HG03432 (cell line): ENCODE data around the gene RHOF.
"Not testable (repeated sequence)": the region's sequence is repeated elsewhere in the genome, so short reads cannot be mapped to it uniquely, and the experiment has no call there.

Experiments used
- ATAC-seq: cut with Tn5 transposase; IDR thresholded peaks from one replicate; pipeline ENCODE4 v1.9.1; 2021; ENCODE audit warnings: mild to moderate bottlenecking, moderate library complexity; ENCODE audit not compliant: unreplicated experiment

Gene RHOF

DNA sequence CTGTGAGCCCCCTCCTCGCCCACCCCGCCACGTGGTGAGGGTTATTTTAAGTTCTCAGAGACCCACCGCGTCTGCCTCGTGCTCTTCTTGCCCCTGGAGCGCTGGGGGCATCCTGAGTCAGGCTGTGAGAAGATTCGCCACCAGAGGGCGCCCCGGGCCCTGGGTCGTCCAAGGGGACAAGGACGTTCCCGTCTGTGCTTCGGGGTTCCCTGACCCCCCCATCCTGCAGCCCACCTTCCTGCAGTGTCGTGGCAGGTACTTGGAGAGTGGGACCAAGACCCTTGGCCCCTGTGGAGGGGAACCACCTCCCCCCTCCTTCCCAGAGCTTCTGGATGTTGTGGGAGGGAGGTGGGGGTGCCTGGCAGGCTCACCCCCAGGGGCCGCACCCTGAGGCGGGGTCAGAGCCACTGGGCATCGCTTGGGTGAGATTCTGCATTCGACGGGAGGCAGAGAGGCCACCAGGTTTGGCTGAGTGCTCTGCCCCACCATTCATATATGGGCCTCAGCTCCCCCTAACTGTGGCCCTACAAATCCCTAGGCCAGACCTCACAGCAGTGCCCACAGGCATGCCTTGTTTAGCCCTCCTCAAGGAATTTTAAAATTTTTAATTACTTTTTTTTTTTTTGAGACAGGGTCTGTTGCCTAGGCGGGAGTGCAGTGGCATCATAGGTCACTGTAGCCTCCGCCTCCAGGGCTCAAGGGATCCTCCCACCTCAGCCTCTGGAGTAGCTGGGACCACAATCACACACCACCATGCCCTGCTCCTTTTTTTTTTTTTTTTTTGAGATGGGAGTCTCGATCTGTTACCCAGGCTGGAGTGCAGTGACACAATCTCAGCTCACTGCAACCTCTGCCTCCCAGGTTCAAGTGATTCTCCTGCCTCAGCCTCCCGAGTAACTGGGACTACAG is 17.0 kb downstream of the RHOF start:
- ATAC-seq = no peak

DNA sequence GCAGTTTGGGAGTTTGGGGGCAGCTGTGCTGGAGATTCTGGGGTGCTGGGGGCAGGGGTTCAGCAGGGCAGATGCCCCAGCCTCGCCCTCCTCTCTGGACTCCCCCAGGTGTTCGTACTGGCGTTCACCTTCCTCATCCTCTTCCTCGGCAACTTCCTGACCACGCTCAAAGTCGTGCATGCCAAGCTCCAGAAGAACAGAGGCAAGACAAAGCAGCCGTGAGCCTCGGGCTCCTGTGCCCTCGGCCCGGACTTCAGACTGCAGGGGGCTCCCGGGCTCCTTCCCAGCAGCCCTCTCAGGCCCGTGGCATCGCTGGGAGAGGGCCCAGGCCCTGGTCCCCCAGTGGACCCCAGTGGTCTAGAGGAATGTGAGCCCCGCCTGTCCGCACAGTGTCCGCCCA is 18.0 kb downstream of the RHOF start:
- ATAC-seq = no peak

DNA sequence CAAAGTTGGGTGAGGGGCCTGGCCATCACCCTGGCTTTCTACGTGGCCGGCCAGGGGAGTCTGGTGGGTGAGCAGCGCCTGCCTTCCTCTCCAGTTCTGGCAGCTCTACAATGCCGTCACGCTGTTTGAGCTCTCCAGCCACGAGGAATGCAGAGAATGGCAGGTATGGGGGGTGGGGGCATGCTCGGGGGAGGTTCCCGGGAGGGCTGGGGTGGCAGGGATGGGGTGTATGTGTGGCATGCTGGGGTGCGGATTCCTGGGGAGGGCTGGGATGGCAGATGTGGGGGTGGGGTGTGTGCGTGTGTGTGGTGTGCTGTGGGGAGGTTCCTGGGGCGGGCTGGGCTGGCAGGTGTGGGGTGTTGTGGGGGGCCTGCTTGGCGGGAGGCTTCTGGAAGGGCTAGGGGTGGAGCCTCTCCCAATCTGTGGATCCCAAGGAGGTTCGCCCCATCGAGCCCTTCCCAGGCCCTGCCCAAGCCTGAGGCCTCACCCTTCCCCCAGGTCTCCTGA is 18.5 kb downstream of the RHOF start:
- no peak for ATAC-seq

DNA sequence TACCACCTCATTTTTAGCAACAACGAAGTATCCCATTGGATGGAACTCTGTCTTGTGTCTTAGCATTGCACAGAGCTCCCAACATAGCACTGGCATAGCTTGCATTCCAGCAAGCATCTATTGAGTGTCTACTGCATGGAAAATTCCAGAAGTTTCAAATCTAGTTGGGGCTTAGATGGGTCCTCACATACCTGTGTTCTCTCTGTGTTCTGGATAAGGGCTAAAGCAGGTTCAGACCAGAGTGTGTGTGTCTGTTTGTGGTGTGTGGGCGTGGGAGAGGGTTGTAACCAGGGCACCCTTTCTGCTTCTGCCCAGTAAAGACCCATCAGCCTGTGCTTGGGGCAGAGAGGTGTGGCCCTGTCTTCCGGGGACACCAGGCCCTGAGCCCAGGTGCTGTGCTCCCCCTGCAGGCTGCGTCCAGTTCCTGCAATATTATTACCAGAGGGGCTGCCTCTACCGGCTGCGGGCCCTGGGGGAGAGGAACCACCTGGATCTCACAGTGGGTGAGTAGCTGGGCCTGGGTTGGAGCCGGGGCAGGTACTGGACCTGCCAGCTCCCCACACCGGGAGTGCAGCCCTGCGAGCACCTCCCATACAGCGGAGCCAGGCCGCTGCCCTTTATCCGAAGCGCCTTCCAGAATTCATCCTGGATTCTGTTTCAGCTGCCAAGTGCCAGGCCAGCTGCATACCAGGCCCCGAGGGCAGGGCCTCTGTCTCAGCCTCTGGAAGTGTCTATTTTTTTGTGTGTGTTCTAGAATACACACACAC is 20.3 kb downstream of the RHOF start:
- ATAC-seq = peak; percentile 86

GRCh38 chr12:121770813-121771625 is 22.5 kb downstream of the RHOF start:
- ATAC-seq = no peak

GRCh38 chr12:121770388-121770787 is 23.1 kb downstream of the RHOF start:
- no peak for ATAC-seq

DNA sequence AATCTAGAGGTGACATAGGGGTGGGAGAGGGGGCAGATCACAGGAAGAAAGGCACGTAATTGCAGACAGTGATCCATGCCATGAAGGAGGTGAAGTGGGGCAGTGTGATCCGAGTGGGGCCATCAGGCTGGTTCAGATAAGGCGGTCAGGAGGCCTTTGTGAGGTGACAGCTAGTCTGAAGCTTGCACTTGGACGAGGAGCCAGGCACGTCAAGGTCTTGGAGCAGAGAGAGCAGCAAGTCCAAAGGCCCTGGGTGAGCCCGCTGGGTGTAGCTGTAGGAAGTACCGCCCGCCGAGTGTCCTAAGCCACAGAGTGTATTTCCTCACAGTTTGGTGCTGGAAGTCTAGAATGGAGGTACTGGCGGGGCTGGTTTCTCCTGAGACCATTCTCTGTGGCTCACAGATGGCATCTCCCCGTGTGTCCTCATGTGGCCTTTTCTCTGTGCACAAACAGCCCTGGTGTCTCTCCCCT is 23.6 kb downstream of the RHOF start:
- ATAC-seq = no peak

GRCh38 chr12:121769297-121769830 is 24.1 kb downstream of the RHOF start:
- ATAC-seq = no peak

DNA sequence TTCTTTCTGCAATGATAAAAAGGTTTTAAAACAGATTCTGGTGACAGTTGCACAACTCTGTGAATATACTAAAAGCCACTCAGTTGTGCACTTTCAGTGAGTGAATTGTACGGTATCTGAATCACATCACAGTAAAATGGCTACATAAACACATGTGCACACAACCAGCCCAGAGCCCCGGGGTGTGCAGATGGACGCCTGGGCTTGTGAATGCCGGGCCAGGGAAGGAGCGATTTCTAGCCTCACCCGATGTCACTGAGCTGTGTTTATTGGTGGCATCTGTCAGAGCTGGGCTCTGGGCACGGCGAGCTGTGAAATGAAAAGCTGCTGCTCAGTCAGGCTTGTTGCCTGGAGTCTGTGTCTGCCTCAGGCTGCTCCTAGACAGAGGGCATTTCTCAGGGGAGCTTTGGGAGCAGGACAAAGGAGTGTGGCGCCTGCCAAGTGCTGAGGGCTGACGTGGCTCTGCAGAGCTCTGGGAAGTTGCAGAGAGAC is 25.9 kb downstream of the RHOF start:
- no peak for ATAC-seq

- ATAC-seq = no peak
Observed at GRCh38 chr12:121766290-121767039, 27.0 kb downstream of the RHOF start.

DNA sequence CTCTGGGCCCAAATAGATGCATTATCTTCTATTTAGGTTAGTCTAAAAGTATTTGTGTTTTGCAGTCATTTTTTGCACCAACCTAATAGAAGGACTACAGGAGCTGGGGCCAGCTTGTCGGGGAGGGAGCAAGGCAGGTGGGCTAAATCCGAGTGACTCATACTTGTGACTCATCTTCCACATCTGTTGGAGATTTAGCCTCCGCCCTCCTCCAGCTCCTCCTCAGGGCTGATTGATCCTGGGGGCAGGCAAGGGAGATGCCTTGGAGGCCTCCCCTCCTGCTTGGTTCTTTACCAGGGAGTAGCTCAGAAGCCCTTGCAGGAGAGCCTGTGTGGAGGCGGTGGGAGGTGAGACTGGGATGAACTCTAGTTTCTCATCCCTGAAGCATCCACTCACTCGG is 27.9 kb downstream of the RHOF start:
- no peak for ATAC-seq

DNA sequence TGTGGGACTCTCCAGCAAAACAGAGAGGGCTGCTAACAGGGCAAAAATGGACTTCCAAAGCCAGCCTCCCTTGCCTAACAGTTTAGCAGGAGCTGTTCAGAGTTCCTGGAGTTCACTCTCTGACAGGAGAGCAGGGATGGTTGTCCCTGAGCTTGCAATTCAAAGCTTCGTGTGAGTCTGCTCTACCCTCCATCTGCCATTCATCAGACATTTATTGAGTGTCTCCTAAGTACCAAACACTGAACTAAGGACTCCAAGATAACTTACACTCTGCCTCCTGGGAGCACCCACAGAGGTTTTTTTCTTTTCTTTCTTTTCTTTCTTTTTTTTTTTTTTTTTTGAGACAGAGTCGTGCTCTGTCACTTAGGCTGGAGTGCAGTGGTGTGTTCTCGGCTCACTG is 28.7 kb downstream of the RHOF start:
- ATAC-seq = no peak

- ATAC-seq = no peak
Observed at GRCh38 chr12:121762269-121762668, 31.2 kb downstream of the RHOF start.

GRCh38 chr12:121758536-121758935 is 35.0 kb downstream of the RHOF start:
- not testable (repeated sequence) for ATAC-seq

DNA sequence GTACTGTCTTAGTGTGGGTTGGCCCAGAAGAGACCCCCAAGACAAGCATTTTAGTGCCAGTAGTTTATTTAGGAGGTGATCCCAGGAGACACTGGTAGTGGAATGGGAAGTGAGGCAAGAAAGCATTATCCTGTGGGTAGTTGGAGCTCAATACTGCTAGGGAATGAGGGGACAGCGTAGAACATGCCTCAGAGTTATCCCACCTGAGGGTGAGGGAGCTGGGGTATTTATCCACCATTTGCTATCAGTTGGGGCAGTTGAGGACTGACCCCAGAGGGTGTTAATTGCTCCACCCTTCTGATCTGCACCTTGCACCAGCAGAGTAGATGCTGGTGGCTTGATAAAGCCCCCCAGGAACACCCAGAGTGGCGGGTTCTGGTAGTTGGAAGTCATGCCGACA is 37.9 kb downstream of the RHOF start:
- ATAC-seq = no peak

- ATAC-seq = no peak
Observed at GRCh38 chr12:121754836-121755235, 38.7 kb downstream of the RHOF start.

- ATAC-seq = no peak
Observed at GRCh38 chr12:121753844-121754264, 39.6 kb downstream of the RHOF start.

DNA sequence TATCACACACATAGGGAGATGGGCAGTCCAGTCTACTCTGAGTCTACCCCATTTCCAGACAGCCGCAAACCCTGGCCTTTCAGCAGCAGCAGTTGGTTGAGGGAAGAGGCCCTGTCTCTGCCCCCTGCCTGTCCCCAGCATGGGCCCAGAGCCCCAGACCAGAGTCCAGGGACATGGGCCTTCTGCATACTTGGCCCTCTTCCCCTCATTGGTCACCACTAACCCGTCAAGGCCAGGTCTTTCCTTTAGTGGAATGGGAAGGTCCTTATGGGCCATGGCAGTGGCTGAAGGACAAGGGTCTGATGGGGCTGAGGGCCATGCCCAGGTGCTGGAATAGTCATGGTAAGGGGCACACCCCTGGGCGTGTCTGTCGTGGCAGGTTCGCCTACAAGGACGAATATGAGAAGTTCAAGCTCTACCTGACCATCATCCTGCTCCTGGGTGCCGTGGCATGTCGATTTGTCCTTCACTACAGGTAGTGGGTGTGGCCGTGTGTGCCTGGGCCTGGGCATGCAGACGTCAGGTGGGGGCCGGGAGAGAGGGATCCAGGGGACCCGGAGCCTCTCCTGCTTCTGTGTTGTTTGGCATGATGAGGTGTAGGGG is 41.6 kb downstream of the RHOF start:
- ATAC-seq = no peak

DNA sequence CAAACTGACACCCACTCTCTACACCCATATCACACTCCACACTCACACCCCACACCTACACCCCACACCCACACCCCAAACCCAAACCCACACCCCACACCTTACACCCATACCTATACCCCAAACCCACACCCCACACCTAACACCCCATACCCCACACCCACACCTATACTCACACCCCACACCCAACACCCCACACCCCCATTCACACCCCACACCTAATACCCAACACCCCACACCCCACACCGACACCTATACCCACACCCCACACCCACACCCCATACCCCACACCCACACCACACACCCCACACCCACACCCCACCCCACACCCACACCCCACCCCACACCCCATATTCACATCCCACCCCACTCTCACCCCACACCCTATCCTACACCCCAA is 42.5 kb downstream of the RHOF start:
- ATAC-seq = no peak
